CD4-positive, alpha-beta T cell treated with Interleukin-2 at 100 ng/mL for 4 hours (primary cell): Measurements from ENCODE around the gene ATF6.

Source experiments
- DNase-seq: peaks from one replicate; pipeline ENCODE4 v3.0.0-alpha.2; 2020; ENCODE audit warnings: low spot score

Gene ATF6

GRCh38 chr1:161834967-161835550 is 68.9 kb downstream of the ATF6 start:
- no peak for DNase-seq

- no peak for DNase-seq
These were observed 69.9 kb downstream of the ATF6 start for GRCh38 chr1:161836018-161836417.

GRCh38 chr1:161838362-161838761 is 72.2 kb downstream of the ATF6 start:
- no peak for DNase-seq

GRCh38 chr1:161838885-161839284 is 72.8 kb downstream of the ATF6 start:
- no peak for DNase-seq

GRCh38 chr1:161839591-161839990 is 73.5 kb downstream of the ATF6 start:
- no peak for DNase-seq

- no peak for DNase-seq
These were observed 74.2 kb downstream of the ATF6 start for GRCh38 chr1:161840363-161840762.

GRCh38 chr1:161843156-161843555 is 77.0 kb downstream of the ATF6 start:
- DNase-seq = no peak

- no peak for DNase-seq
These were observed 78.6 kb downstream of the ATF6 start for GRCh38 chr1:161844696-161845095.

- DNase-seq = no peak
These were observed 82.6 kb downstream of the ATF6 start for GRCh38 chr1:161848676-161849075.

- DNase-seq = no peak
These were observed 83.4 kb downstream of the ATF6 start for GRCh38 chr1:161849518-161849917.

- no peak for DNase-seq
These were observed 89.1 kb downstream of the ATF6 start for GRCh38 chr1:161855260-161855659.

GRCh38 chr1:161858271-161858670 is 92.2 kb downstream of the ATF6 start:
- DNase-seq = no peak

GRCh38 chr1:161863549-161863948 is 97.4 kb downstream of the ATF6 start:
- DNase-seq = no peak

GRCh38 chr1:161864577-161864976 is 98.5 kb downstream of the ATF6 start:
- no peak for DNase-seq

GRCh38 chr1:161866241-161866640 is 100.1 kb downstream of the ATF6 start:
- DNase-seq = no peak

GRCh38 chr1:161868832-161869231 is 102.7 kb downstream of the ATF6 start:
- no peak for DNase-seq

- no peak for DNase-seq
These were observed 103.2 kb downstream of the ATF6 start for GRCh38 chr1:161869291-161869690.

- no peak for DNase-seq
These were observed 106.4 kb downstream of the ATF6 start for GRCh38 chr1:161872506-161872905.

- DNase-seq = no peak
These were observed 113.1 kb downstream of the ATF6 start for GRCh38 chr1:161879261-161879660.

- no peak for DNase-seq
These were observed 118.4 kb downstream of the ATF6 start for GRCh38 chr1:161884475-161884874.

- no peak for DNase-seq
These were observed 118.9 kb downstream of the ATF6 start for GRCh38 chr1:161885003-161885402.

GRCh38 chr1:161885759-161886158 is 119.6 kb downstream of the ATF6 start:
- DNase-seq = no peak

- no peak for DNase-seq
These were observed 120.5 kb downstream of the ATF6 start for GRCh38 chr1:161886589-161886988.

- no peak for DNase-seq
These were observed 121.7 kb downstream of the ATF6 start for GRCh38 chr1:161887730-161888287.
